ENCODE measurements around the gene TAF1L.
"Not testable (repeated sequence)": the region's sequence is repeated elsewhere in the genome, so short reads cannot be mapped to it uniquely, and the experiment has no call there.

TAF1L gene, protein sequence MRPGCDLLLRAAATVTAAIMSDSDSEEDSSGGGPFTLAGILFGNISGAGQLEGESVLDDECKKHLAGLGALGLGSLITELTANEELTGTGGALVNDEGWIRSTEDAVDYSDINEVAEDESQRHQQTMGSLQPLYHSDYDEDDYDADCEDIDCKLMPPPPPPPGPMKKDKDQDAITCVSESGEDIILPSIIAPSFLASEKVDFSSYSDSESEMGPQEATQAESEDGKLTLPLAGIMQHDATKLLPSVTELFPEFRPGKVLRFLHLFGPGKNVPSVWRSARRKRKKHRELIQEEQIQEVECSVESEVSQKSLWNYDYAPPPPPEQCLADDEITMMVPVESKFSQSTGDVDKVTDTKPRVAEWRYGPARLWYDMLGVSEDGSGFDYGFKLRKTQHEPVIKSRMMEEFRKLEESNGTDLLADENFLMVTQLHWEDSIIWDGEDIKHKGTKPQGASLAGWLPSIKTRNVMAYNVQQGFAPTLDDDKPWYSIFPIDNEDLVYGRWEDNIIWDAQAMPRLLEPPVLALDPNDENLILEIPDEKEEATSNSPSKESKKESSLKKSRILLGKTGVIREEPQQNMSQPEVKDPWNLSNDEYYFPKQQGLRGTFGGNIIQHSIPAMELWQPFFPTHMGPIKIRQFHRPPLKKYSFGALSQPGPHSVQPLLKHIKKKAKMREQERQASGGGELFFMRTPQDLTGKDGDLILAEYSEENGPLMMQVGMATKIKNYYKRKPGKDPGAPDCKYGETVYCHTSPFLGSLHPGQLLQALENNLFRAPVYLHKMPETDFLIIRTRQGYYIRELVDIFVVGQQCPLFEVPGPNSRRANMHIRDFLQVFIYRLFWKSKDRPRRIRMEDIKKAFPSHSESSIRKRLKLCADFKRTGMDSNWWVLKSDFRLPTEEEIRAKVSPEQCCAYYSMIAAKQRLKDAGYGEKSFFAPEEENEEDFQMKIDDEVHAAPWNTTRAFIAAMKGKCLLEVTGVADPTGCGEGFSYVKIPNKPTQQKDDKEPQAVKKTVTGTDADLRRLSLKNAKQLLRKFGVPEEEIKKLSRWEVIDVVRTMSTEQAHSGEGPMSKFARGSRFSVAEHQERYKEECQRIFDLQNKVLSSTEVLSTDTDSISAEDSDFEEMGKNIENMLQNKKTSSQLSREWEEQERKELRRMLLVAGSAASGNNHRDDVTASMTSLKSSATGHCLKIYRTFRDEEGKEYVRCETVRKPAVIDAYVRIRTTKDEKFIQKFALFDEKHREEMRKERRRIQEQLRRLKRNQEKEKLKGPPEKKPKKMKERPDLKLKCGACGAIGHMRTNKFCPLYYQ (N-terminal part only)

DNA sequence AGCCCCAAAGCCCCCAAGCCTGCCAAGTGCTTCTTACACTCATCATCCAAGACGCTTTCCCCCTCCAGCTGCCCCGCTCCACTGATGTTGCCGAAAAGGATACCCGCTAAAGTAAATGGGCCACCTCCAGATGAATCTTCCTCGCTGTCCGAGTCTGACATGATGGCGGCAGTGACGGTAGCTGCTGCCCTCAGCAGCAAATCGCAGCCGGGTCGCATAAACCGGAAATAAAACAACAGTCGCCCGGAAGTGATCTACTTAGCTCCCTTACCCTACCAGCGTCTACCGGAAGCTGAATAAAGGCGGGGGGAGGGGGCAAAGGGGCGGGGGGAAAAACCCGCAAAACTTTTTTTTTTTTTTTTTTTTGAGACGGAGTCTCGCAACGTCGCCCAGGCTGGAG lies at the start of gene TAF1L:
Gene TAF1L, minus strand, starts transcription at position 308 of the 400 bp plus-strand sequence. Its CDS starts 90 bp downstream, at position 218.
- Histone ChIP-seq H3K4me3 (ENCODE audit: low read length) (no peak within 1 kb of the TSS), H3K27ac (ENCODE audit: low read depth, low read length) (no peak within 1 kb of the TSS), H3K36me3 (ENCODE audit: control insufficient read depth, insufficient read depth, low read length) (no peaks in the 10 kb centered on the region), H3K9ac (ENCODE audit: low read length) (no peak within 1 kb of the TSS), H3K4me1 (ENCODE audit: control insufficient read depth, insufficient read depth, low read length) (no peaks in the 10 kb centered on the region), H3K27me3 (ENCODE audit: control insufficient read depth, insufficient read depth, low read length) (no peaks in the 10 kb centered on the region)

DNA sequence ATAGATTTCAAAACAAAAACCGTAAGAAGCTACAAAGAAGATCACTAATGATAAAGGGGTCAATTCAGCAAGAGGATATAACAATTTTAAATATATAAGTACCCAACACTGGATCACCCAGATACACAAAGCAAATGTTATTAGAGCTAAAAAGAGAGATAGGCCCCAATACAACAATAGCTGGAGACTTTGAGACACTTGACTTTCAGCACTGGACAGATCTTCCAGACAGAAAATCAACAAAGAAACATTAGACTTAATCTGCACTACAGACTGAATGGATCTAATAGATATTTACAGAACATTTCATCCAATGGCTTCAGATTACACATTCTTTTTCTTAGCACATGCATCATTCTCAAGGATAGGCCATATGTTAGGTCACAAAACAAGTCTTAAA lies 46.3 kb upstream of the TAF1L start:
- H3K27ac ChIP-seq (ENCODE audit: low read depth, low read length), result no peak overlapping the region
- no peak overlapping the region for H3K9ac ChIP-seq (ENCODE audit: low read length)
- H3K36me3 ChIP-seq (ENCODE audit: control insufficient read depth, insufficient read depth, low read length), result no peaks in the 10 kb centered on the region
- no peaks in the 10 kb centered on the region for H3K27me3 ChIP-seq (ENCODE audit: control insufficient read depth, insufficient read depth, low read length)
- no peak overlapping the region for H3K4me3 ChIP-seq (ENCODE audit: low read length)
- no peaks in the 10 kb centered on the region for H3K4me1 ChIP-seq (ENCODE audit: control insufficient read depth, insufficient read depth, low read length)

DNA sequence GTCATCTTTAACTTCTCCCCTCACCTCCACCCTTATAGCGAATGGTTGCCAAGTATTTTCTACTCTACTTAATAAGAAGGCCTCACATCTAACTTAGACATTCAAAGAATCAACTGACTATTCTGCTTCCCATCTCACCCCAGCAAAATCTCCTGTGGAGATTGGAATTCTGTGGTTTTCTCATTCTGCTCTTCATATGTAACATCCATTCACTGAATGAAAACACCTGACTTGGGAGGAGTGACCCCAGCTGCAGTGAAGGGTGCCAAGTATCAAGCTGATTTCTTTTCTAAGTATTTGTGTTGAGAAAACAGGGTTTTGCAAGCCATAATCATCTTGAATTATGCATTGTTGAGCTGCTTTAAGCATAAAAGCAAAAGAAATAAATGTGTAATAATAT lies 42.5 kb upstream of the TAF1L start:
- no peaks in the 10 kb centered on the region for H3K27me3 ChIP-seq (ENCODE audit: control insufficient read depth, insufficient read depth, low read length)
- H3K36me3 ChIP-seq (ENCODE audit: control insufficient read depth, insufficient read depth, low read length), result no peaks in the 10 kb centered on the region
- H3K9ac ChIP-seq (ENCODE audit: low read length), result no peak overlapping the region
- no peak overlapping the region for H3K27ac ChIP-seq (ENCODE audit: low read depth, low read length)
- H3K4me1 ChIP-seq (ENCODE audit: control insufficient read depth, insufficient read depth, low read length), result no peaks in the 10 kb centered on the region
- H3K4me3 ChIP-seq (ENCODE audit: low read length), result no peak overlapping the region

DNA sequence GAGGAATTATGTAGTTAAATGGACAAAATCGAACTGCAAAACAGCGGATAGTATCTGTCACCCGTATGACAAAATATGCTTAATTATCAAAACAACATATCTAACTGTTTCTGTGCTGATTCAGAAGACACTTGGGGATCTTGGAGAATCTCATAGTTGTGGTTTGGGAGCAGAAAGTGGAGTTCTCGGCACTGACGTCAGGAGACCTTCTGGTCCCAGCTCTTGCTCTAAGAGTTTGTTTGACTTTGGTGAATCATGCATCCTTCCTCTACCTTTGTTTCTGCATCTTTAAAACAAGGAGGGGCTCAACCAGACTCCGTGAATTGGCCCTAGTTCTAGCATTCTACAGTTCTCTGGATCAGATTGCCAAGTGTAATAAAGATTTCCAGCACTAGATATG lies 37.0 kb upstream of the TAF1L start:
- Histone ChIP-seq H3K4me3 (ENCODE audit: low read length) (no peak overlapping the region), H3K36me3 (ENCODE audit: control insufficient read depth, insufficient read depth, low read length) (no peaks in the 10 kb centered on the region), H3K27me3 (ENCODE audit: control insufficient read depth, insufficient read depth, low read length) (no peaks in the 10 kb centered on the region), H3K27ac (ENCODE audit: low read depth, low read length) (no peak overlapping the region), H3K9ac (ENCODE audit: low read length) (no peak overlapping the region), H3K4me1 (ENCODE audit: control insufficient read depth, insufficient read depth, low read length) (no peaks in the 10 kb centered on the region)

DNA sequence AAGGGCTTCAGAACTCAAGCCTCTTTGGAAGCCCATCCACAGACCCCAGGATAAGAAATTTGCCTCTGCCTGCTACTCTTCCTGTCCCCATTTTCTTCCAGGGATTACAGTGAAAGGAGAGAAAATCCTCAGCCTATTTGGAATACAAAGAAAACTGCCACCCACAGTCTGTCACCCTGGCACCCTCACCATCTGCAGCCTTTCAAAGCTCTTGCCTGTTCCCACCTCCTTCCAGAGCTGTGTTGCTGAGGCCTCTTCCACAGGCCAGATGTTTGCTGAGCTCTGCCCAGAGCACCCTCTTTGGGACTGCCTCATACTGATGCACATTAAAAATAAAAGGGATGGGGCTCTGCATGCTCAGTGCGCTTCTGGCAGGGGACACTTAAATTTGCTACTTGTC lies 35.9 kb upstream of the TAF1L start:
- H3K27ac ChIP-seq (ENCODE audit: low read depth, low read length), result no peak overlapping the region
- H3K4me3 ChIP-seq (ENCODE audit: low read length), result no peak overlapping the region
- H3K4me1 ChIP-seq (ENCODE audit: control insufficient read depth, insufficient read depth, low read length), result no peaks in the 10 kb centered on the region
- no peak overlapping the region for H3K9ac ChIP-seq (ENCODE audit: low read length)
- no peaks in the 10 kb centered on the region for H3K27me3 ChIP-seq (ENCODE audit: control insufficient read depth, insufficient read depth, low read length)
- no peaks in the 10 kb centered on the region for H3K36me3 ChIP-seq (ENCODE audit: control insufficient read depth, insufficient read depth, low read length)

DNA sequence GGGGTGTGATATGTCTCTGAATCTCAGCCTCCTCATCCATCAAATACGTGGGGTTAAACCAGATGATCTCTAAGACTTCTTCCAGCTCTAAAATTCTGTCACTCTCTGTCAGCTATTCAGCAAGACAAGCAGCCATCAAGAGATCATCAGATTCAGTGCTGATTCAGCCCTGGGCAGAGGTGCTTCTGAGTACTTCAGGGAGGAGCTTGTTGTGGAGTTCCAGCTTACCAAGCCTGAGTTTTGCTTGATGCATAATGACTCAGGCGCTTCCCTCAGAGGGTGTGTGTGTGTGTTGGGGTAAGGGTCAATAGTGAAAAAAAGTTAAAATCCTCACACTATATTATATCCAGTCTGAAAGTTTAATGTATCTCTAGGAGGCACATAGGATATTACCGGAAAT lies 29.6 kb upstream of the TAF1L start:
- Histone ChIP-seq H3K27me3 (ENCODE audit: control insufficient read depth, insufficient read depth, low read length) (no peaks in the 10 kb centered on the region), H3K27ac (ENCODE audit: low read depth, low read length) (no peak overlapping the region), H3K4me1 (ENCODE audit: control insufficient read depth, insufficient read depth, low read length) (no peaks in the 10 kb centered on the region), H3K36me3 (ENCODE audit: control insufficient read depth, insufficient read depth, low read length) (no peaks in the 10 kb centered on the region), H3K9ac (ENCODE audit: low read length) (no peak overlapping the region), H3K4me3 (ENCODE audit: low read length) (no peak overlapping the region)

DNA sequence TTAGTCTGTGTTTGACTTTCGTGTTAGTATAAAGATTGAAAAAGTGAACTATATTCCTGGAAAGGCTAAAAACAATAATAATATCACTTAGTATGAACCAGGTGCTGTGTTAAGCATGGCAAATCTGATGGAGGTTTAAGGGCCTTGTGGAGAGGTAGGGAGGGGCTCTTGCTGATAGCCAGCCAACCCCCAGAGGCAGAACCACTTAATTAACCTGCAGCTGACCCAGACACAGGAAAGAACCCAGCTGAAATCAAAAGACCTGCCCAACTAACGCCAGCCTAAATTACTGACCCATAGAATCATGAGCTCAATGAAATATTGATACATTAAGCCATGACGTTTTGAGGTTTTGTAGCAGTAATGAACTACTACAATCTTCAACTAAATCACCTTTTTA lies 28.3 kb upstream of the TAF1L start:
- no peak overlapping the region for H3K9ac ChIP-seq (ENCODE audit: low read length)
- no peaks in the 10 kb centered on the region for H3K36me3 ChIP-seq (ENCODE audit: control insufficient read depth, insufficient read depth, low read length)
- no peak overlapping the region for H3K4me3 ChIP-seq (ENCODE audit: low read length)
- H3K4me1 ChIP-seq (ENCODE audit: control insufficient read depth, insufficient read depth, low read length), result no peaks in the 10 kb centered on the region
- no peak overlapping the region for H3K27ac ChIP-seq (ENCODE audit: low read depth, low read length)
- no peaks in the 10 kb centered on the region for H3K27me3 ChIP-seq (ENCODE audit: control insufficient read depth, insufficient read depth, low read length)

DNA sequence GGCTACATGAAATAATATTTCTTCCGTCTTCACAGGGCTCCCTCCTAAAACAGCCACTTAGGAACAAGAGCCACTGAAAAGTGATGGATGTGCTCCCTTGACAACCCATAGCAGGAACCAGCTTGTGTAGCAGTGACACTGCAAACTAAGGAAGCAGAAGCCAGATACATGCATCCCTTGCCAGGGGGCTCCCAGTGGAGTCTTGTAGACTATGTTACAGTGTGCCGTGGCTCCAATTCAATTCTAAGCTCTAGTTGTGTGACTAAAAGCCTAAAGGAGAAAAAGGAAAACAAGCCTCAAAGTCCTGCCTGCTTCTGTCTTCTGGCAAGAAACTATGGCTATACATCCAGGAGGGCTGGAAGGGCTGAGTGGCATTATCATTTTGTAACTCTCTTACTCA lies 12.2 kb upstream of the TAF1L start:
- Histone ChIP-seq H3K27ac (ENCODE audit: low read depth, low read length) (no peak overlapping the region), H3K4me1 (ENCODE audit: control insufficient read depth, insufficient read depth, low read length) (no peaks in the 10 kb centered on the region), H3K4me3 (ENCODE audit: low read length) (no peak overlapping the region), H3K27me3 (ENCODE audit: control insufficient read depth, insufficient read depth, low read length) (no peaks in the 10 kb centered on the region), H3K36me3 (ENCODE audit: control insufficient read depth, insufficient read depth, low read length) (no peaks in the 10 kb centered on the region), H3K9ac (ENCODE audit: low read length) (no peak overlapping the region)

DNA sequence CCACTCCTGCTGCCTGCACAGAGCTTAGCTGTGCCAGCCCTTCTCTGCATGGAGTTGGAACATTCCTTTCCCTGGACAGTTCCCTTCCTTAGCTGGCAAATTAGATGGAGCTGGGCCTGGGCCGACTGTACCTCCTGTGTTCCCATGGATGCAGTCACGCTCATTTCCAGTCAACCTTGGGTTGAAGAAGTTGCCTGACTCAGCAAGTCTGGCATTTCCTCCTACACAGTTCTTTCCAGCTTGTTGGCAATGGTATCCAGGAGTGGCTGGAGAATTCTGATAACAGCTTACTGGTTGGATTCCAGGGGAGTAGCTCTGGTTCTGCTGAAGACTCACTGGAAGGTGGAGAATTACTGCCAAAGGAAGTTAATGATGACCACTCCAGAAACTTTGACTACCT lies 9.2 kb upstream of the TAF1L start:
- Histone ChIP-seq H3K4me3 (ENCODE audit: low read length) (no peak overlapping the region), H3K27ac (ENCODE audit: low read depth, low read length) (no peak overlapping the region)

DNA sequence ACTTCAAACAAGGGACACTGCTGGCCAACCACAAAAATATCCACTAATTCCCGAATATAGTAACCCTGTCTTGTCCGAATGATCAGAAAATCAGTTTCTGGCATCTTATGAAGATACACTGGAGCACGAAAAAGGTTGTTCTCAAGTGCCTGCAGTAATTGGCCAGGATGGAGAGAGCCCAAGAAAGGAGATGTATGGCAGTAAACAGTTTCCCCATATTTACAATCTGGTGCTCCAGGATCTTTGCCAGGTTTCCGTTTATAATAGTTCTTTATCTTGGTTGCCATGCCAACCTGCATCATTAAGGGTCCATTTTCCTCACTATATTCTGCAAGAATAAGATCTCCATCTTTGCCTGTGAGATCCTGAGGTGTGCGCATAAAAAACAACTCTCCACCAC lies 2.3 kb downstream of the TAF1L start:
- H3K27me3 ChIP-seq (ENCODE audit: control insufficient read depth, insufficient read depth, low read length); H3K4me3 ChIP-seq (ENCODE audit: low read length); H3K36me3 ChIP-seq (ENCODE audit: control insufficient read depth, insufficient read depth, low read length); H3K4me1 ChIP-seq (ENCODE audit: control insufficient read depth, insufficient read depth, low read length); H3K9ac ChIP-seq (ENCODE audit: low read length); H3K27ac ChIP-seq (ENCODE audit: low read depth, low read length): not testable (repeated sequence)

More for the DNA sequence above, 9.2 kb upstream of the TAF1L start:
- Histone ChIP-seq H3K27me3 (ENCODE audit: control insufficient read depth, insufficient read depth, low read length) (no peaks in the 10 kb centered on the region), H3K4me1 (ENCODE audit: control insufficient read depth, insufficient read depth, low read length) (no peaks in the 10 kb centered on the region), H3K9ac (ENCODE audit: low read length) (no peak overlapping the region), H3K36me3 (ENCODE audit: control insufficient read depth, insufficient read depth, low read length) (no peaks in the 10 kb centered on the region)

DNA sequence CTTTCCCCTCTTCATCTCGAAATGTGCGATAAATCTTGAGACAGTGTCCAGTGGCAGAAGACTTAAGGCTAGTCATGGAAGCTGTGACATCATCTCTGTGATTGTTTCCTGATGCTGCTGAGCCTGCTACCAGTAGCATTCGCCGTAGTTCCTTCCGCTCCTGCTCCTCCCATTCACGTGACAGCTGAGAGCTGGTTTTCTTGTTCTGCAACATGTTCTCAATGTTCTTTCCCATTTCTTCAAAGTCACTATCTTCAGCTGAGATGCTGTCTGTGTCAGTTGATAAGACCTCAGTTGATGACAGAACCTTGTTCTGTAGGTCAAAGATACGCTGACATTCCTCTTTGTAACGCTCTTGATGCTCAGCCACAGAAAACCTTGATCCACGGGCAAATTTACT lies 3.5 kb downstream of the TAF1L start:
- no peaks in the 10 kb centered on the region for H3K27me3 ChIP-seq (ENCODE audit: control insufficient read depth, insufficient read depth, low read length)
- no peaks in the 10 kb centered on the region for H3K4me1 ChIP-seq (ENCODE audit: control insufficient read depth, insufficient read depth, low read length)
- no peak overlapping the region for H3K27ac ChIP-seq (ENCODE audit: low read depth, low read length)
- no peaks in the 10 kb centered on the region for H3K36me3 ChIP-seq (ENCODE audit: control insufficient read depth, insufficient read depth, low read length)
- no peak overlapping the region for H3K9ac ChIP-seq (ENCODE audit: low read length)
- no peak overlapping the region for H3K4me3 ChIP-seq (ENCODE audit: low read length)

DNA sequence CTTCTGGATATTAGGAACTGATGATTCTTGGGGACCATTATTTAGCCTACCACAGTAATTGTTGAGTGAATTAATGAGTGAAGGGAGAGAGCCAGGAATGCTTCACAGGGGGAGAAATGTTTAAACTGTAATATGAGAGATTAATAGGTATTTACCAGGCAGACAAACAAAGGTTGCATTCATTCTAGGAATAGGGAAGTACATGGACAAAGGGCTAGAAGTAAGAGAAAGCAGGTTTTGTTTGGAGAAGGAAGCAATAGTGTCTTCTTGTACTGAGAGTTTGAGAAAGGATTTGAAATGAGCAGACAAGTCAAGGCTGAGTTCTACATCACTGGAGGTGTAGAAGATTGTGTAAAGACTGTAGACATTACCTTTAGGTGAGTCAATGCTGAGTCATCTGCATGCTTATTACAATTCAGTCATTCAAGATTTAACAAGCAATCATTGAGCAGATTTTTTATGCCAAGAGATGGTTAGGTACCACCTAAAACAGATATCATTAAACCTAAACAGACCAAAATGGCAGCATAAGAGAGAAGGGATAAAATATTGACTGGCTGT lies 8.0 kb downstream of the TAF1L start:
- Histone ChIP-seq H3K36me3 (ENCODE audit: control insufficient read depth, insufficient read depth, low read length) (no peaks in the 10 kb centered on the region), H3K27me3 (ENCODE audit: control insufficient read depth, insufficient read depth, low read length) (no peaks in the 10 kb centered on the region), H3K4me1 (ENCODE audit: control insufficient read depth, insufficient read depth, low read length) (no peaks in the 10 kb centered on the region), H3K27ac (ENCODE audit: low read depth, low read length) (no peak overlapping the region), H3K9ac (ENCODE audit: low read length) (no peak overlapping the region), H3K4me3 (ENCODE audit: low read length) (no peak overlapping the region)

All from rectal smooth muscle tissue (tissue), 1 donor.